Neural progenitor cell (in vitro differentiated cells): ENCODE measurements around the gene RASA2. TPM values are rescaled to one million over a fixed set of nuclear protein-coding genes. Genes with fewer than 3 reads are reported as not detected.
"Not testable (repeated sequence)": the region's sequence is repeated elsewhere in the genome, so short reads cannot be mapped to it uniquely, and the experiment has no call there.

Source experiments
- DNase-seq: peaks from one replicate; pipeline ENCODE4 v3.0.0-alpha.2; 2016; ENCODE audit warnings: low spot score
- H2AFZ ChIP-seq: fragments of 200-600 bp; sonication (generic); replicated peaks from 2 replicates; pipeline ENCODE4 v1.6.1; 2016; ENCODE audit warnings: antibody characterized with exemption
- H3F3A ChIP-seq: fragments of 200-600 bp; sonication (generic); 2 replicates; pipeline ENCODE4 v1.6.1; 2016; ENCODE audit warnings: antibody characterized with exemption, low read depth
- H3K27ac ChIP-seq: fragments of 200-600 bp; sonication (generic); 2 replicates; pipeline ENCODE4 v1.5.1; 2016; ENCODE audit warnings: mild to moderate bottlenecking
- H3K27me3 ChIP-seq: fragments of 200-600 bp; sonication (generic); 2 replicates; pipeline ENCODE4 v1.6.1; 2016; ENCODE audit warnings: mild to moderate bottlenecking, moderate library complexity
- H3K36me3 ChIP-seq: fragments of 200-600 bp; sonication (generic); 2 replicates; pipeline ENCODE4 v1.5.1; 2016
- H3K4me1 ChIP-seq: fragments of 200-600 bp; sonication (generic); 2 replicates; pipeline ENCODE4 v1.6.1; 2016; ENCODE audit warnings: mixed run types
- H3K4me2 ChIP-seq: fragments of 200-600 bp; sonication (generic); 2 replicates; pipeline ENCODE4 v1.6.1; 2016
- H3K4me3 ChIP-seq: fragments of 200-600 bp; sonication (generic); 2 replicates; pipeline ENCODE4 v1.5.1; 2016
- H3K79me2 ChIP-seq: fragments of 200-600 bp; sonication (generic); 2 replicates; pipeline ENCODE4 v1.6.1; 2016; ENCODE audit warnings: low read depth
- H3K9ac ChIP-seq: fragments of 200-600 bp; sonication (generic); 2 replicates; pipeline ENCODE4 v1.6.1; 2016
- H3K9me3 ChIP-seq: fragments of 200-600 bp; sonication (generic); 2 replicates; pipeline ENCODE4 v1.5.1; 2016; ENCODE audit warnings: low read depth
- H4K20me1 ChIP-seq: fragments of 200-600 bp; sonication (generic); 2 replicates; pipeline ENCODE4 v1.6.1; 2016; ENCODE audit warnings: low read depth
- H3K27ac Mint-ChIP-seq: 3 replicates; pipeline ENCODE4 v1.8.0; 2021; ENCODE audit warnings: mixed read lengths
- H3K27me3 Mint-ChIP-seq: 2 replicates; pipeline ENCODE4 v1.8.0; 2022; ENCODE audit warnings: low read depth, mild to moderate bottlenecking, inconsistent platforms, moderate library complexity, mixed read lengths; ENCODE audit not compliant: insufficient read depth
- H3K36me3 Mint-ChIP-seq: 3 replicates; pipeline ENCODE4 v1.8.0; 2021; ENCODE audit warnings: mixed read lengths
- H3K4me1 Mint-ChIP-seq: 3 replicates; pipeline ENCODE4 v1.8.0; 2021; ENCODE audit warnings: mixed read lengths
- H3K4me3 Mint-ChIP-seq: 3 replicates; pipeline ENCODE4 v1.8.0; 2021; ENCODE audit warnings: mild to moderate bottlenecking, moderate library complexity, mixed read lengths
- H3K9me3 Mint-ChIP-seq: 3 replicates; pipeline ENCODE4 v1.8.0; 2020; ENCODE audit warnings: mixed read lengths
- CTCF ChIP-seq: fragments of 200-600 bp; sonication (generic); IDR thresholded peaks from 2 replicates; pipeline ENCODE4 v1.5.1; 2017; ENCODE audit warnings: antibody characterized with exemption, mild to moderate bottlenecking
- EZH2 ChIP-seq: fragments of 200-600 bp; sonication (generic); IDR thresholded peaks from 2 replicates; pipeline ENCODE4 v1.6.1; 2017; ENCODE audit warnings: antibody characterized with exemption, mild to moderate bottlenecking, moderate library complexity
- EZH2phosphoT487 ChIP-seq: fragments of 200-600 bp; sonication (generic); IDR thresholded peaks from 2 replicates; pipeline ENCODE4 v1.6.1; 2017; ENCODE audit warnings: antibody characterized with exemption
- total RNA-seq: library from RNA; depleted of rRNA; stranded (reverse); fragments of >200 nt; gene quantifications from 2 replicates; pipeline ENCODE4 v1.2.3, GENCODE V29; 2015; ENCODE audit warnings: low replicate concordance

The RASA2 gene
- total RNA-seq, 1 donor from 2014 or later, result 48.4 TPM

- H4K20me1 ChIP-seq, result peaks cover 59% of the 10 kb centered on the region
- no peak overlapping the region for H3K4me3 ChIP-seq
- no peaks in the 10 kb centered on the region for H3K36me3 ChIP-seq
- H2AFZ ChIP-seq, result no peak overlapping the region
- H3K4me1 ChIP-seq, result peaks cover 23% of the 10 kb centered on the region
- H3K9me3 ChIP-seq, result no peaks in the 10 kb centered on the region
- no peak overlapping the region for H3K27ac Mint-ChIP-seq
- H3K4me3 Mint-ChIP-seq, result no peak overlapping the region
- DNase-seq, result no peak
- no peak overlapping the region for H3K9ac ChIP-seq
- H3K27me3 ChIP-seq, result no peaks in the 10 kb centered on the region
- peaks cover 30% of the 10 kb centered on the region for H3F3A ChIP-seq
- H3K36me3 Mint-ChIP-seq, result peaks cover 4% of the 10 kb centered on the region
- peak overlapping the region; percentile 93 for H3K4me2 ChIP-seq
- TF ChIP-seq EZH2 (no peak), EZH2phosphoT487 (no peak)
- H3K4me1 Mint-ChIP-seq, result peaks cover 20% of the 10 kb centered on the region
- no peak overlapping the region for H3K27ac ChIP-seq
- H3K27me3 Mint-ChIP-seq, result peaks cover 5% of the 10 kb centered on the region
- H3K9me3 Mint-ChIP-seq, result no peaks in the 10 kb centered on the region
- peaks cover 67% of the 10 kb centered on the region for H3K79me2 ChIP-seq
Measured at GRCh38 chr3:141489203-141489602, 2.4 kb downstream of the RASA2 start.

GRCh38 chr3:141491081-141491480 is 4.3 kb downstream of the RASA2 start:
- Histone ChIP-seq H4K20me1 (peaks cover 70% of the 10 kb centered on the region), H3F3A (peaks cover 21% of the 10 kb centered on the region), H3K9ac (no peak overlapping the region), H3K4me1 (peaks cover 17% of the 10 kb centered on the region), H3K4me2 (no peak overlapping the region), H3K4me3 (no peak overlapping the region), H3K79me2 (peaks cover 85% of the 10 kb centered on the region), H3K27ac (no peak overlapping the region), H3K9me3 (no peaks in the 10 kb centered on the region), H2AFZ (no peak overlapping the region), H3K36me3 (no peaks in the 10 kb centered on the region), H3K27me3 (no peaks in the 10 kb centered on the region)
- Mint-ChIP-seq H3K27ac (no peak overlapping the region), H3K9me3 (peaks cover 8% of the 10 kb centered on the region), H3K4me1 (peaks cover 17% of the 10 kb centered on the region), H3K36me3 (peaks cover 13% of the 10 kb centered on the region), H3K27me3 (peaks cover 2% of the 10 kb centered on the region), H3K4me3 (no peak overlapping the region)
- TF ChIP-seq CTCF, result no peak
- no peak for TF ChIP-seq EZH2phosphoT487
- TF ChIP-seq EZH2, result no peak
- no peak for DNase-seq

- H3K9ac ChIP-seq, result no peak overlapping the region
- no peak overlapping the region for H2AFZ ChIP-seq
- TF ChIP-seq EZH2, result no peak
- no peak for TF ChIP-seq EZH2phosphoT487
- TF ChIP-seq CTCF, result no peak
- H4K20me1 ChIP-seq, result peaks cover 70% of the 10 kb centered on the region
- peaks cover 15% of the 10 kb centered on the region for H3K4me1 ChIP-seq
- H3K4me3 ChIP-seq, result no peak overlapping the region
- H3K4me2 ChIP-seq, result no peak overlapping the region
- H3K79me2 ChIP-seq, result peaks cover 85% of the 10 kb centered on the region
- peaks cover 14% of the 10 kb centered on the region for H3F3A ChIP-seq
- Mint-ChIP-seq H3K27me3 (no peaks in the 10 kb centered on the region), H3K9me3 (peaks cover 8% of the 10 kb centered on the region), H3K27ac (no peak overlapping the region), H3K36me3 (peaks cover 13% of the 10 kb centered on the region), H3K4me1 (peaks cover 12% of the 10 kb centered on the region), H3K4me3 (no peak overlapping the region)
- H3K36me3 ChIP-seq, result no peaks in the 10 kb centered on the region
- no peak overlapping the region for H3K27ac ChIP-seq
- H3K27me3 ChIP-seq, result no peaks in the 10 kb centered on the region
- no peak for DNase-seq
- no peaks in the 10 kb centered on the region for H3K9me3 ChIP-seq
Measured at GRCh38 chr3:141491929-141492328, 5.1 kb downstream of the RASA2 start.

GRCh38 chr3:141493184-141493583 is 6.4 kb downstream of the RASA2 start:
- peaks cover 17% of the 10 kb centered on the region for H3K36me3 Mint-ChIP-seq

GRCh38 chr3:141497589-141497988 is 10.8 kb downstream of the RASA2 start:
- H3K36me3 ChIP-seq, H3F3A ChIP-seq, DNase-seq, H2AFZ ChIP-seq, H3K27ac Mint-ChIP-seq, H3K4me3 Mint-ChIP-seq, H3K27me3 Mint-ChIP-seq, H3K4me3 ChIP-seq, H3K27me3 ChIP-seq, H3K4me2 ChIP-seq, H3K9me3 ChIP-seq, H3K4me1 Mint-ChIP-seq, H3K4me1 ChIP-seq, H3K9ac ChIP-seq, H3K27ac ChIP-seq: not testable (repeated sequence)
- peaks cover 34% of the 10 kb centered on the region for H4K20me1 ChIP-seq
- H3K36me3 Mint-ChIP-seq, result peaks cover 24% of the 10 kb centered on the region
- peaks cover 87% of the 10 kb centered on the region for H3K79me2 ChIP-seq
- H3K9me3 Mint-ChIP-seq, result peaks cover 27% of the 10 kb centered on the region

More at GRCh38 chr3:141493184-141493583, 6.4 kb downstream of the RASA2 start:
- H3K4me2 ChIP-seq, result no peak overlapping the region
- DNase-seq, result no peak
- no peak overlapping the region for H3K27ac Mint-ChIP-seq
- H3K4me1 ChIP-seq, result peaks cover 14% of the 10 kb centered on the region
- H3K4me1 Mint-ChIP-seq, result peaks cover 8% of the 10 kb centered on the region
- H2AFZ ChIP-seq, result no peak overlapping the region
- H3K9me3 ChIP-seq, result no peaks in the 10 kb centered on the region
- H3K4me3 ChIP-seq, result no peak overlapping the region
- H3K27me3 ChIP-seq, result no peaks in the 10 kb centered on the region
- peaks cover 89% of the 10 kb centered on the region for H3K79me2 ChIP-seq
- no peak overlapping the region for H3K4me3 Mint-ChIP-seq
- peaks cover 11% of the 10 kb centered on the region for H3K9me3 Mint-ChIP-seq
- TF ChIP-seq EZH2phosphoT487 (no peak), EZH2 (no peak), CTCF (no peak)
- H3F3A ChIP-seq, result peaks cover 2% of the 10 kb centered on the region
- H3K27ac ChIP-seq, result no peak overlapping the region
- H3K9ac ChIP-seq, result no peak overlapping the region
- H3K36me3 ChIP-seq, result no peaks in the 10 kb centered on the region
- H3K27me3 Mint-ChIP-seq, result no peaks in the 10 kb centered on the region
- peaks cover 71% of the 10 kb centered on the region for H4K20me1 ChIP-seq
